ENCODE measurements around the gene CAPSL.

The CAPSL gene

GRCh38 chr5:35922468-35922867 lies 16.0 kb downstream of the CAPSL start:
- no peaks in the 10 kb centered on the region for H3K9me3 ChIP-seq
- H3K36me3 ChIP-seq = no peaks in the 10 kb centered on the region
- H3K27me3 ChIP-seq = peaks cover 31% of the 10 kb centered on the region
- H3K4me1 ChIP-seq (ENCODE audit: control insufficient read depth in 1 of 2, insufficient read depth in 1 of 2, low read depth in 1 of 2, low read length in 1 of 2) = no peaks in the 10 kb centered on the region
- TF ChIP-seq CTCF (IDR thresholded peaks at IDR 0.05) = no peak
- H3K4me3 ChIP-seq (ENCODE audit: low read depth in 1 of 2, low read length in 1 of 2) = no peak overlapping the region
- H3K27ac ChIP-seq = no peak overlapping the region

GRCh38 chr5:35921930-35922329 lies 16.5 kb downstream of the CAPSL start:
- Histone ChIP-seq H3K27me3 (peaks cover 31% of the 10 kb centered on the region), H3K36me3 (no peaks in the 10 kb centered on the region), H3K4me3 (ENCODE audit: low read depth in 1 of 2, low read length in 1 of 2) (no peak overlapping the region), H3K9me3 (no peaks in the 10 kb centered on the region), H3K4me1 (ENCODE audit: control insufficient read depth in 1 of 2, insufficient read depth in 1 of 2, low read depth in 1 of 2, low read length in 1 of 2) (no peaks in the 10 kb centered on the region), H3K27ac (no peak overlapping the region)
- TF ChIP-seq CTCF (IDR thresholded peaks at IDR 0.05) = no peak

GRCh38 chr5:35920890-35921289 lies 17.5 kb downstream of the CAPSL start:
- Histone ChIP-seq H3K27me3 (peaks cover 31% of the 10 kb centered on the region), H3K4me3 (ENCODE audit: low read depth in 1 of 2, low read length in 1 of 2) (no peak overlapping the region), H3K27ac (no peak overlapping the region), H3K36me3 (no peaks in the 10 kb centered on the region), H3K9me3 (no peaks in the 10 kb centered on the region), H3K4me1 (ENCODE audit: control insufficient read depth in 1 of 2, insufficient read depth in 1 of 2, low read depth in 1 of 2, low read length in 1 of 2) (no peaks in the 10 kb centered on the region)
- no peak for TF ChIP-seq CTCF (IDR thresholded peaks at IDR 0.05)

- TF ChIP-seq CTCF (IDR thresholded peaks at IDR 0.05) = no peak
- no peaks in the 10 kb centered on the region for H3K9me3 ChIP-seq
Measured at GRCh38 chr5:35919191-35919590, 19.2 kb downstream of the CAPSL start.

GRCh38 chr5:35908814-35909213 lies 29.6 kb downstream of the CAPSL start:
- Histone ChIP-seq H3K27ac (no peak overlapping the region), H3K36me3 (no peaks in the 10 kb centered on the region), H3K4me1 (ENCODE audit: control insufficient read depth in 1 of 2, insufficient read depth in 1 of 2, low read depth in 1 of 2, low read length in 1 of 2) (no peaks in the 10 kb centered on the region), H3K9me3 (no peaks in the 10 kb centered on the region), H3K27me3 (no peaks in the 10 kb centered on the region), H3K4me3 (ENCODE audit: low read depth in 1 of 2, low read length in 1 of 2) (no peak overlapping the region)
- no peak for TF ChIP-seq CTCF (IDR thresholded peaks at IDR 0.05)

More at GRCh38 chr5:35919191-35919590, 19.2 kb downstream of the CAPSL start:
- no peaks in the 10 kb centered on the region for H3K36me3 ChIP-seq
- H3K4me1 ChIP-seq (ENCODE audit: control insufficient read depth in 1 of 2, insufficient read depth in 1 of 2, low read depth in 1 of 2, low read length in 1 of 2) = no peaks in the 10 kb centered on the region
- H3K27ac ChIP-seq = no peak overlapping the region
- peaks cover 14% of the 10 kb centered on the region for H3K27me3 ChIP-seq
- H3K4me3 ChIP-seq (ENCODE audit: low read depth in 1 of 2, low read length in 1 of 2) = no peak overlapping the region

- TF ChIP-seq CTCF (IDR thresholded peaks at IDR 0.05) = no peak
- no peaks in the 10 kb centered on the region for H3K4me1 ChIP-seq (ENCODE audit: control insufficient read depth in 1 of 2, insufficient read depth in 1 of 2, low read depth in 1 of 2, low read length in 1 of 2)
- no peak overlapping the region for H3K4me3 ChIP-seq (ENCODE audit: low read depth in 1 of 2, low read length in 1 of 2)
- H3K36me3 ChIP-seq = no peaks in the 10 kb centered on the region
- H3K9me3 ChIP-seq = no peaks in the 10 kb centered on the region
- no peaks in the 10 kb centered on the region for H3K27me3 ChIP-seq
- H3K27ac ChIP-seq = no peak overlapping the region
Measured at GRCh38 chr5:35908228-35908627, 30.2 kb downstream of the CAPSL start.
